PC-3 (cell line): Measurements from ENCODE around the gene PTGIS. TPM values are rescaled to one million over a fixed set of nuclear protein-coding genes. Genes with fewer than 3 reads are reported as not detected.
A peak's percentile ranks its signal among the peaks of the same experiment; 100 is the strongest.

Source experiments
- ATAC-seq: fragments of 200-7000 bp; cut with Tn5 transposase; 2 replicates; pipeline ENCODE4 v1.9.1; 2020; ENCODE audit warnings: mild to moderate bottlenecking, moderate library complexity
- BruUV-seq: library from RNA; stranded (reverse); fragments of 400-500 nt; replicated peaks from 2 replicates; lab custom pipeline; 2021; lab: Mats Ljungman, UMichigan
- CTCF ChIA-PET: fragments of 300-600 bp; sonication (Branson Sonifier 250); formaldehyde crosslinking; loops from one replicate; lab custom pipeline; 2022; ENCODE audit warnings: antibody characterized with exemption; lab: Charles Lee
- POLR2A ChIA-PET: fragments of 300-600 bp; sonication (Branson Sonifier 250); formaldehyde crosslinking; loops from one replicate; lab custom pipeline; 2022; ENCODE audit warnings: antibody characterized with exemption; ENCODE audit not compliant: unreplicated experiment; lab: Charles Lee
- DNase-seq: peaks from one replicate; pipeline ENCODE4 v3.0.0-alpha.2; 2015
- H2AFZ ChIP-seq: fragments of 300-600 bp; sonication (generic); 2 replicates; pipeline ENCODE4 v1.6.0; 2016; ENCODE audit warnings: antibody characterized with exemption, low read length
- H3F3A ChIP-seq: fragments of 300-600 bp; sonication (generic); one replicate; pipeline ENCODE4 v1.6.0; 2017; ENCODE audit warnings: antibody characterized with exemption, low read length, control low read depth, mild to moderate bottlenecking; ENCODE audit not compliant: unreplicated experiment
- H3K27ac ChIP-seq: fragments of 300-600 bp; sonication (generic); 2 replicates; pipeline ENCODE4 v1.5.1; 2016; ENCODE audit warnings: mild to moderate bottlenecking, low read length
- H3K27me3 ChIP-seq: fragments of 300-600 bp; sonication (generic); 2 replicates; pipeline ENCODE4 v1.6.1; 2016; ENCODE audit warnings: low read length, mixed read lengths
- H3K36me3 ChIP-seq: fragments of 300-600 bp; sonication (generic); 2 replicates; pipeline ENCODE4 v1.6.1; 2016; ENCODE audit warnings: low read depth, mixed run types, low read length, mixed read lengths
- H3K4me1 ChIP-seq: fragments of 300-600 bp; sonication (generic); 2 replicates; pipeline ENCODE4 v1.5.1; 2016; ENCODE audit warnings: low read length; ENCODE audit not compliant: insufficient read depth
- H3K4me2 ChIP-seq: fragments of 300-600 bp; sonication (generic); 2 replicates; pipeline ENCODE4 v1.6.0; 2016; ENCODE audit warnings: low read length
- H3K4me3 ChIP-seq: fragments of 300-600 bp; sonication (generic); 2 replicates; pipeline ENCODE4 v1.5.1; 2016; ENCODE audit warnings: mild to moderate bottlenecking, low read length, mixed read lengths
- H3K79me2 ChIP-seq: fragments of 300-600 bp; sonication (generic); 2 replicates; pipeline ENCODE4 v1.6.1; 2017; ENCODE audit warnings: low read length, mixed read lengths
- H3K9ac ChIP-seq: fragments of 300-600 bp; sonication (generic); 2 replicates; pipeline ENCODE4 v1.6.0; 2016; ENCODE audit warnings: mild to moderate bottlenecking, low read length
- H3K9me2 ChIP-seq: fragments of 300-600 bp; sonication (generic); replicated peaks from 2 replicates; pipeline ENCODE4 v1.6.1; 2016; ENCODE audit warnings: mixed run types, low read length, mixed read lengths
- H3K9me3 ChIP-seq: fragments of 300-600 bp; sonication (generic); 2 replicates; pipeline ENCODE4 v1.6.1; 2016; ENCODE audit warnings: low read length, mixed read lengths
- H4K20me1 ChIP-seq: fragments of 300-600 bp; sonication (generic); 2 replicates; pipeline ENCODE4 v1.6.1; 2016; ENCODE audit warnings: low read length, mixed read lengths
- CTCF ChIP-seq: fragments of 300-600 bp; sonication (generic); conservative IDR thresholded peaks from 2 replicates; pipeline ENCODE4 v1.5.1; 2017; ENCODE audit warnings: antibody characterized with exemption, low read depth, mild to moderate bottlenecking, low read length
- EZH2 ChIP-seq: fragments of 300-600 bp; sonication (generic); IDR thresholded peaks from one replicate; pipeline ENCODE4 v1.6.1; 2017; ENCODE audit warnings: antibody characterized with exemption, mild to moderate bottlenecking, low read length; ENCODE audit not compliant: unreplicated experiment
- EZH2phosphoT487 ChIP-seq: fragments of 300-600 bp; sonication (generic); IDR thresholded peaks from 2 replicates; pipeline ENCODE4 v1.6.1; 2018; ENCODE audit warnings: mild to moderate bottlenecking, antibody characterized with exemption, low read length, borderline replicate concordance
- intact Hi-C: fragments of 100-400 bp; cut with micrococcal nuclease; formaldehyde crosslinking; loops from 2 replicates; pipeline ENCODE4 v1.9.0; 2023
- total RNA-seq: library from RNA; depleted of rRNA; stranded (reverse); fragments of >200 nt; gene quantifications from 2 replicates; pipeline ENCODE4 v1.2.3, GENCODE V29; 2014

The PTGIS gene
- total RNA-seq, 1 experiment from 2014 or later: 0.18 TPM

DNA sequence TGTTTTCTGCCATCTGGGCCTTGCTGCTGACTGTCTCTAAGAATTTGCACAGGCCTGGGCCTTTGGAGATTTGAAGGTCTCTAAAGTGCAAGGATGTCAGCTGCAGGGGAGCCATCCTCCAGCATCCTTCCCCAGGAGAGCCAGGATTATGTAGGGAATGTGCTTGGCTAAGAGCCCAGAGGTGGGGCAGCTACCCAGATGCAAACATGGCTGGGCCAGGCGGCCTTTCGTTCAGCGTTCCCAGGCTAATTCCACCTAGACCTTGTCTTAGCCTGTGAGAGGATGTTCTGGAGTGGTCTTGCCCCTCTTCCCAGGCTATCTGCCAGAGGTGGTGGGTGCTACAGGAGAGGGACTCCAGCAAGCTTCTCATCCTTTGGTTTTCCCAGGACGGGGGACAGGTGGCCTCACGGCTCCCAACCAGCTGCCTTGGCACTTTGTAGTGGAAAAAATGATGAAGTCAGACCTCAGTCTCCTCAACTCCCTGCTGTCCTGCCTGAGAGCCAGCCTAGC is 7.7 kb upstream of the PTGIS start:
- Histone ChIP-seq H3K79me2 (no peaks in the 10 kb centered on the region), H3K27ac (no peak overlapping the region), H2AFZ (no peak overlapping the region), H3F3A (no peaks in the 10 kb centered on the region), H3K27me3 (peaks cover 6% of the 10 kb centered on the region; the same call in 1 of the 2 replicates), H3K9me2 (no peaks in the 10 kb centered on the region), H3K36me3 (no peaks in the 10 kb centered on the region), H3K4me1 (peaks cover 7% of the 10 kb centered on the region), H4K20me1 (no peaks in the 10 kb centered on the region), H3K9ac (no peak overlapping the region), H3K4me2 (no peak overlapping the region), H3K4me3 (no peak overlapping the region), H3K9me3 (no peaks in the 10 kb centered on the region)
- ChIA-PET CTCF (no interaction called here), POLR2A (no interaction called here)
- no peak for TF ChIP-seq EZH2phosphoT487
- no peak for TF ChIP-seq EZH2
- no peak for TF ChIP-seq CTCF
- BruUV-seq: no TSS peak
- ATAC-seq (no peak), DNase-seq (peak; percentile 19)
- intact Hi-C loops: no loop called here

GRCh38 chr20:49573900-49574416 is 6.0 kb upstream of the PTGIS start:
- H3K79me2 ChIP-seq: no peaks in the 10 kb centered on the region
- no peaks in the 10 kb centered on the region for H3K9me2 ChIP-seq
- DNase-seq: no peak
- intact Hi-C loops: no loop called here
- no peak for ATAC-seq
- ChIA-PET CTCF (no interaction called here), POLR2A (no interaction called here)
- H3K4me1 ChIP-seq: no peaks in the 10 kb centered on the region
- no peak overlapping the region for H3K27ac ChIP-seq
- H3F3A ChIP-seq: no peaks in the 10 kb centered on the region
- no peaks in the 10 kb centered on the region for H3K9me3 ChIP-seq
- H3K9ac ChIP-seq: no peak overlapping the region
- H3K4me3 ChIP-seq: no peak overlapping the region
- TF ChIP-seq EZH2 (no peak), CTCF (no peak), EZH2phosphoT487 (no peak)
- H4K20me1 ChIP-seq: no peaks in the 10 kb centered on the region
- H3K4me2 ChIP-seq: no peak overlapping the region
- BruUV-seq: no TSS peak
- H3K27me3 ChIP-seq: peaks cover 14% of the 10 kb centered on the region; the same call in 1 of the 2 replicates
- no peaks in the 10 kb centered on the region for H3K36me3 ChIP-seq
- H2AFZ ChIP-seq: no peak overlapping the region

GRCh38 chr20:49572857-49573256 is 4.9 kb upstream of the PTGIS start:
- no peak for TF ChIP-seq CTCF
- TF ChIP-seq EZH2: no peak
- no peak for TF ChIP-seq EZH2phosphoT487
- Histone ChIP-seq H3K4me1 (no peaks in the 10 kb centered on the region), H3K9ac (no peak overlapping the region), H3F3A (no peaks in the 10 kb centered on the region), H3K27me3 (peaks cover 14% of the 10 kb centered on the region; the same call in 1 of the 2 replicates), H3K4me3 (no peak overlapping the region), H3K36me3 (no peaks in the 10 kb centered on the region), H4K20me1 (no peaks in the 10 kb centered on the region), H3K9me3 (no peaks in the 10 kb centered on the region), H3K4me2 (no peak overlapping the region), H3K27ac (no peak overlapping the region), H3K9me2 (no peaks in the 10 kb centered on the region), H2AFZ (no peak overlapping the region), H3K79me2 (no peaks in the 10 kb centered on the region)
- no peak for DNase-seq
- no TSS peak for BruUV-seq
- intact Hi-C loops: no loop called here
- CTCF ChIA-PET: no interaction called here
- ATAC-seq: no peak
- POLR2A ChIA-PET: no interaction called here
